ENCODE measurements around the gene ALDH2. TPM values are rescaled to one million over a fixed set of nuclear protein-coding genes. Genes with fewer than 3 reads are reported as not detected.

The ALDH2 gene
- total RNA-seq, 3 donors from 2014 or later, result 293 to 382 (median 304) TPM

GRCh38 chr12:111768159-111768895, 1.6 kb downstream of the ALDH2 start:
- ATAC-seq, result peak; percentile 6
- H3K36me3 ChIP-seq (ENCODE audit: low read depth), result no peaks in the 10 kb centered on the region
- H3K9me3 ChIP-seq, result no peaks in the 10 kb centered on the region
- H3K4me3 ChIP-seq, result no peak overlapping the region
- no peak for TF ChIP-seq CTCF (IDR thresholded peaks at IDR 0.05)
- DNase-seq, result peak in 1 of 3 donors; percentile 56
- intact Hi-C loops (cut with DNase I, micrococcal nuclease), result no loop called here
- peaks cover 49% of the 10 kb centered on the region for H3K4me1 ChIP-seq (ENCODE audit: low read depth)

- H3K4me3 ChIP-seq, result no peak overlapping the region
- no peaks in the 10 kb centered on the region for H3K9me3 ChIP-seq
- no peak for TF ChIP-seq CTCF (IDR thresholded peaks at IDR 0.05)
- DNase-seq, result no peak
- peaks cover 59% of the 10 kb centered on the region for H3K4me1 ChIP-seq (ENCODE audit: low read depth)
- H3K36me3 ChIP-seq (ENCODE audit: low read depth), result no peaks in the 10 kb centered on the region
- ATAC-seq, result no peak
- intact Hi-C loops (cut with DNase I, micrococcal nuclease), result no loop called here
These were observed 2.9 kb downstream of the ALDH2 start for GRCh38 chr12:111769599-111769998.

GRCh38 chr12:111773801-111774551, 7.2 kb downstream of the ALDH2 start:
- H3K4me1 ChIP-seq (ENCODE audit: low read depth), result peaks cover 84% of the 10 kb centered on the region
- ATAC-seq (peak; percentile 54), DNase-seq (peak; percentile 76 to 87 (median 77))
- H3K4me3 ChIP-seq, result no peak overlapping the region
- intact Hi-C loops (cut with DNase I, micrococcal nuclease), result no loop called here
- H3K9me3 ChIP-seq, result no peaks in the 10 kb centered on the region
- H3K36me3 ChIP-seq (ENCODE audit: low read depth), result no peaks in the 10 kb centered on the region
- TF ChIP-seq CTCF (IDR thresholded peaks at IDR 0.05), result no peak

- no peak overlapping the region for H3K4me3 ChIP-seq
- DNase-seq (peak; percentile 88 to 94 (median 93)), ATAC-seq (peak; percentile 60)
- intact Hi-C loops (cut with DNase I, micrococcal nuclease), result no loop called here
- no peaks in the 10 kb centered on the region for H3K9me3 ChIP-seq
- H3K36me3 ChIP-seq (ENCODE audit: low read depth), result no peaks in the 10 kb centered on the region
- TF ChIP-seq CTCF (IDR thresholded peaks at IDR 0.05), result no peak
- peaks cover 86% of the 10 kb centered on the region for H3K4me1 ChIP-seq (ENCODE audit: low read depth)
These were observed 8.8 kb downstream of the ALDH2 start for GRCh38 chr12:111775205-111776193.

GRCh38 chr12:111776836-111777344, 10.2 kb downstream of the ALDH2 start:
- TF ChIP-seq CTCF (IDR thresholded peaks at IDR 0.05), result no peak
- H3K4me1 ChIP-seq (ENCODE audit: low read depth), result peaks cover 78% of the 10 kb centered on the region

More at GRCh38 chr12:111776836-111777344, 10.2 kb downstream of the ALDH2 start:
- no peak overlapping the region for H3K4me3 ChIP-seq
- no peaks in the 10 kb centered on the region for H3K9me3 ChIP-seq
- intact Hi-C loops (cut with DNase I, micrococcal nuclease), result no loop called here
- no peaks in the 10 kb centered on the region for H3K36me3 ChIP-seq (ENCODE audit: low read depth)
- no peak for ATAC-seq
- DNase-seq, result no peak
